ENCODE measurements around the gene SAMHD1. TPM values are rescaled to one million over a fixed set of nuclear protein-coding genes. Genes with fewer than 3 reads are reported as not detected.
A peak's percentile ranks its signal among the peaks of the same experiment; 100 is the strongest.

Gene SAMHD1
- total and polyA plus RNA-seq, 2 of the 13 experiments (the other 11 are each of a cell fraction or from before 2014, with no cell fraction given), result 16.9 to 43.5 TPM

- TF ChIP-seq MBD4 (IDR thresholded peaks at IDR 0.05; ENCODE audit: borderline replicate concordance, low read length), result no peak
- TF ChIP-seq ZBTB10 (CRISPR knock-in tag; IDR thresholded peaks at IDR 0.05; ENCODE audit: borderline replicate concordance), result no peak
- 0 out of 2 replicates have a peak, but pooled peaks have one; percentile 37 for TF ChIP-seq ZNF83 (CRISPR knock-in tag; IDR thresholded peaks at IDR 0.05; ENCODE audit: borderline replicate concordance)
- TF ChIP-seq ZNF225 (CRISPR knock-in tag; IDR thresholded peaks at IDR 0.05), result no peak
- peak; percentile 76; the same call in 1 of the 2 replicates for TF ChIP-seq ZNF770 (CRISPR knock-in tag; IDR thresholded peaks at IDR 0.05)
- TF ChIP-seq PAWR (CRISPR knock-in tag; IDR thresholded peaks at IDR 0.05; ENCODE audit: borderline replicate concordance), result no peak
- peak; percentile 33; the same call in 1 of the 2 replicates for TF ChIP-seq HNF4A (CRISPR knock-in tag; IDR thresholded peaks at IDR 0.05)
- TF ChIP-seq ZSCAN5A (CRISPR knock-in tag; IDR thresholded peaks at IDR 0.05; ENCODE audit: borderline replicate concordance), result no peak
- 0 out of 2 replicates have a peak, but pooled peaks have one; percentile 14 for TF ChIP-seq MXD3 (CRISPR knock-in tag; IDR thresholded peaks at IDR 0.05)
Observed at GRCh38 chr20:36849333-36850065, 102.0 kb downstream of the SAMHD1 start (continued).
